Gastrocnemius medialis (tissue), 4 donors: ENCODE data around the gene ZSCAN10. TPM values are rescaled to one million over a fixed set of nuclear protein-coding genes. Genes with fewer than 3 reads are reported as not detected.
A peak's percentile ranks its signal among the peaks of the same experiment; 100 is the strongest.

Experiments
- ATAC-seq, 2 donors: fragments of 150-250 bp; one replicate each; pipeline ENCODE4 v1.9.1; 2016
- DNase-seq, 2 donors: peaks; one replicate each; pipeline ENCODE4 v3.0.0-alpha.2; 2019
- H3K27ac ChIP-seq, 4 donors: fragments of 200-600 bp; sonication (generic); 1 replicate in 1 of 4; 2 replicates in 3 of 4; pipeline ENCODE4 v1.5.1; 2016 to 2018; ENCODE audit warnings: mild to moderate bottlenecking in 2 of 4, moderate library complexity in 1 of 4
- H3K27me3 ChIP-seq, 3 donors: fragments of 200-600 bp; sonication (generic) in 2 of 3; 1 replicate in 1 of 3; 2 replicates in 2 of 3; pipeline versions ENCODE4 v1.5.1 to v1.6.0; 2016 to 2019; ENCODE audit warnings: mild to moderate bottlenecking in 1 of 3, moderate library complexity in 1 of 3
- H3K36me3 ChIP-seq, 2 donors: fragments of 200-600 bp; sonication (generic) in 1 of 2; one replicate each; pipeline ENCODE4 v1.5.1; 2017 to 2018
- H3K4me1 ChIP-seq, 2 donors: fragments of 200-600 bp; sonication (generic) in 1 of 2; one replicate each; pipeline ENCODE4 v1.5.1; 2016 to 2017; ENCODE audit warnings: mild to moderate bottlenecking in 2 of 2
- H3K4me3 ChIP-seq, 4 donors: fragments of 200-600 bp; sonication (generic) in 3 of 4; 1 replicate in 1 of 4; 2 replicates in 3 of 4; pipeline ENCODE4 v1.5.1; 2016 to 2019; ENCODE audit warnings: mild to moderate bottlenecking in 2 of 4
- H3K9me3 ChIP-seq, 3 donors: fragments of 200-600 bp; sonication (generic) in 2 of 3; 1 replicate in 1 of 3; 2 replicates in 2 of 3; pipeline ENCODE4 v1.5.1; 2016 to 2019
- POLR2A ChIP-seq, 2 donors: fragments of 450-650 bp; IDR thresholded peaks; one replicate each; pipeline ENCODE4 v1.6.1; 2017; ENCODE audit warnings: antibody characterized with exemption in 2 of 2, mild to moderate bottlenecking in 2 of 2, moderate library complexity in 2 of 2
- in situ Hi-C, 4 donors: fragments of 200-750 bp; cut with MboI; loops; one replicate each; pipeline versions ENCODE4 v1.15.0 to v1.8.0; 2017; ENCODE audit warnings: low sequenced_read_pairs in 4 of 4
- intact Hi-C: fragments of 100-400 bp; cut with DNase I; formaldehyde crosslinking; loops from one replicate; pipeline ENCODE4 v1.15.1; 2023; ENCODE audit warnings: low total_unique reads
- total RNA-seq, 4 donors: library from RNA; depleted of rRNA; stranded (reverse); fragments of >200 nt; gene quantifications; one replicate each; pipeline versions ENCODE4 v1.1.0 to v1.2.3, GENCODE V29; 2016
- TF ChIP-seq, protein P1 (sequence below), 5 experiments: fragments of 450-650 bp in 3 of 5; fragments of 200-600 bp in 2 of 5; sonication (generic) in 2 of 5; IDR thresholded peaks in 4 of 5; conservative IDR thresholded peaks in 1 of 5; 1 replicate in 4 of 5; 2 replicates in 1 of 5; pipeline ENCODE4 v1.5.1; 2016 to 2019; ENCODE audit warnings: antibody characterized with exemption in 5 of 5, mild to moderate bottlenecking in 3 of 5, moderate library complexity in 3 of 5

The ZSCAN10 gene
- total RNA-seq, 4 donors from 2014 or later = not detected

DNA sequence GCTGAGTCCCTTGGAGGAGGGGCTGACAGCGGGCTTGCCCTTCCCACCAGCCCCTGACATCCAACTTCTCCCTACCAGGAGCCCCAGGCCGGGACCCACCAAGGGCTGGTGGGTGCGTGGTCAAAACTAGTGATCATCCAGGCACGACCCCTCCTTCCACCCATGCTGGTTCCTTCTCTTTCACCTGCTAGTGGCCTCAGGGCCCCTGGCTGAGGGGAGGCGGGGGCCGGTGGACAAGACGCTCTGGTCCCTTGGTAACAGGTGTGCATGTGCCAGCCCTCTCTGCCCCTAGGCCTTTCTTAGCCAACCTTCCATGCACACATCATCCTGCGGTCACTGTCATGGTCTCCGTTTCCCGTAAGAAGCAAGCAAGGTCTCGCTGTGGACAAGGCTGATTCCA lies 44.1 kb upstream of the ZSCAN10 start:
- no peak for DNase-seq
- Histone ChIP-seq H3K36me3 (peaks cover 0 to 16% of the 10 kb centered on the region in 2 donors), H3K27ac (peak overlapping the region; percentile 92 to 98 (median 94)), H3K9me3 (no peaks in the 10 kb centered on the region), H3K4me1 (peaks cover 30 to 62% of the 10 kb centered on the region in 2 donors), H3K4me3 (peak overlapping the region; percentile 24 to 46 (median 40)), H3K27me3 (no peaks in the 10 kb centered on the region)
- ATAC-seq = peak in 1 of 2 donors; percentile 51
- no peak for TF ChIP-seq POLR2A (IDR thresholded peaks at IDR 0.05)
- TF ChIP-seq, protein P1, sequence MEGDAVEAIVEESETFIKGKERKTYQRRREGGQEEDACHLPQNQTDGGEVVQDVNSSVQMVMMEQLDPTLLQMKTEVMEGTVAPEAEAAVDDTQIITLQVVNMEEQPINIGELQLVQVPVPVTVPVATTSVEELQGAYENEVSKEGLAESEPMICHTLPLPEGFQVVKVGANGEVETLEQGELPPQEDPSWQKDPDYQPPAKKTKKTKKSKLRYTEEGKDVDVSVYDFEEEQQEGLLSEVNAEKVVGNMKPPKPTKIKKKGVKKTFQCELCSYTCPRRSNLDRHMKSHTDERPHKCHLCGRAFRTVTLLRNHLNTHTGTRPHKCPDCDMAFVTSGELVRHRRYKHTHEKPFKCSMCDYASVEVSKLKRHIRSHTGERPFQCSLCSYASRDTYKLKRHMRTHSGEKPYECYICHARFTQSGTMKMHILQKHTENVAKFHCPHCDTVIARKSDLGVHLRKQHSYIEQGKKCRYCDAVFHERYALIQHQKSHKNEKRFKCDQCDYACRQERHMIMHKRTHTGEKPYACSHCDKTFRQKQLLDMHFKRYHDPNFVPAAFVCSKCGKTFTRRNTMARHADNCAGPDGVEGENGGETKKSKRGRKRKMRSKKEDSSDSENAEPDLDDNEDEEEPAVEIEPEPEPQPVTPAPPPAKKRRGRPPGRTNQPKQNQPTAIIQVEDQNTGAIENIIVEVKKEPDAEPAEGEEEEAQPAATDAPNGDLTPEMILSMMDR (IDR thresholded peaks at IDR 0.05 in 4 of 5, conservative IDR thresholded peaks at IDR 0.05 in 1 of 5) = no peak
- intact Hi-C loops = loop anchor here (5.0 to 10.0 kb wide), 2 partner anchors 258 to 1531 kb away; partner anchors contain the start of genes CRAMP1, FLYWCH2 and IFT140
- in situ Hi-C loops = no loop called here

DNA sequence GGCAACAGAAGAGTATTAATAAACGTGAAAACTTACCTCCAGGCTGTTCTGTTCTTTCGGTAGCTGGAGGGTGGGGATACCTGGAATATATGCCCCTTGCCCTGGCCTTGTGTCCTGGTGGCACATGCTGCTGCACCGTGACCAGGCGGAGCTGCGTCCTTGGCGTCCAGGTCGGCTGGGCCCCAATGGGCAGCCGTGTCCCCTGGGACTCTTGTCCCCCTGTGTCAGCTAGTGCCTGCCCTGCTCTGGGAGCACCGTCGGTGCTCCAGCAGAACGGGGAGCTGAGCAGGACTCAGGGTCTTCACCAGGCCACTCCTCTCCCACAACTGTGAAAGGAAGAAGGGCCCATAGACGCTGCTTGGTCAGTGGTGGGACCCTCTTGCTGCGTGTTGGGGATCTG lies 43.7 kb upstream of the ZSCAN10 start:
- intact Hi-C loops (loop anchor here (5.0 to 10.0 kb wide), 2 partner anchors 258 to 1530 kb away; partner anchors contain the start of genes CRAMP1, FLYWCH2 and IFT140), in situ Hi-C loops (no loop called here)
- TF ChIP-seq POLR2A (IDR thresholded peaks at IDR 0.05) = no peak
- TF ChIP-seq, protein P1 (IDR thresholded peaks at IDR 0.05 in 4 of 5, conservative IDR thresholded peaks at IDR 0.05 in 1 of 5) = no peak
- DNase-seq (no peak), ATAC-seq (peak; percentile 5 to 15)
- peaks cover 0 to 20% of the 10 kb centered on the region in 2 donors for H3K36me3 ChIP-seq
- H3K4me3 ChIP-seq = peak overlapping the region; percentile 24 to 46 (median 40)
- peaks cover 30 to 62% of the 10 kb centered on the region in 2 donors for H3K4me1 ChIP-seq
- no peaks in the 10 kb centered on the region for H3K27me3 ChIP-seq
- H3K9me3 ChIP-seq = no peaks in the 10 kb centered on the region
- peak overlapping the region; percentile 92 to 98 (median 94) for H3K27ac ChIP-seq

DNA sequence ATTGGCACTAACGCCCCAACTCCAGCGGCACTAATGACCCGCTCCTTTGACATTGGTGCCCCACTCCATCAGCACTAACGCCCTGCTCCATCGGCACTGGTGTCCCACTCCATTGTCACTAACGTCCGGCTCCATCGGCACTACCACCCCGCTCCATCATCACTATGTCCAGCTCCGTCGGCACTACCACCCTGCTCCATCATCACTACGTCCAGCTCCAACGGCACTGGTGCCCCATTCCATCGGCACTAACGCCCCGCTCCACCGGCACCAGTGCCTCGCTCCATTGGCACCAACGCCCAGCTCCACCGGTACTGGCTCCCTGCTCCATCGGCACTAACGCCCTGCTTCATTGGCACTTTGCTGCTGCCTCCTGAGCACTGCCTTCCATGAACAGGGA lies 43.2 kb upstream of the ZSCAN10 start:
- no peaks in the 10 kb centered on the region for H3K27me3 ChIP-seq
- H3K4me1 ChIP-seq = peaks cover 30 to 67% of the 10 kb centered on the region in 2 donors
- TF ChIP-seq, protein P1 (IDR thresholded peaks at IDR 0.05 in 4 of 5, conservative IDR thresholded peaks at IDR 0.05 in 1 of 5) = no peak
- no peak for TF ChIP-seq POLR2A (IDR thresholded peaks at IDR 0.05)
- H3K4me3 ChIP-seq = peak overlapping the region; percentile 24 to 46 (median 40)
- intact Hi-C loops = loop anchor here (5.0 to 10.0 kb wide), 2 partner anchors 258 to 1530 kb away; partner anchors contain the start of genes CRAMP1, FLYWCH2 and IFT140
- in situ Hi-C loops = no loop called here
- DNase-seq (no peak), ATAC-seq (no peak)
- peak overlapping the region; percentile 92 to 98 (median 94) for H3K27ac ChIP-seq
- H3K36me3 ChIP-seq = peaks cover 0 to 23% of the 10 kb centered on the region in 2 donors
- H3K9me3 ChIP-seq = no peaks in the 10 kb centered on the region

DNA sequence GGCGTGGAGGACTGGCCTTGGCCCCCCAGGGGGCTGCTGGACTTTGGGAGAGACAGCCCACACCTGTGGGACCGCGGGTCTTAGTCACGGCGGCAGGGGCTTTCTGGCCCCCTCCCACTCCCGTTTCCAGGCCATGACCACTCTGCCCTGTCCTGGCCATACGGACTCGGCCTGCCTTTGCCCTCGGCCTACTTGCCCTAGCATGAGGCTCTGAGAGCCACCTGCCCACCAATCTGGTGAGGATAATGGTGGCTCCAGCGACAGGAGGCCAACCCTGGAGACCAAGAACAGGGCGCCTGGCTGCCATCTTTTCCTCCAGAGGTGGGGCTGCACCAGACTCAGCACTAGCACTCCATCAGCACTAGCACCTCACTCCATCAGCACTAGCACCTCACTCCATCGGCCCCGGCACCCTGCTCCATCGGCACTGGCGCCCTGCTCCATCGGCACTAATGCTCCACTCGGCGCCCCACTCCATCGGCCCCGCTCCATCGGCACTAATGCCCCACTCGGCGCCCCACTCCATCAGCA lies 42.8 kb upstream of the ZSCAN10 start:
- DNase-seq = no peak
- Histone ChIP-seq H3K4me1 (peaks cover 30 to 72% of the 10 kb centered on the region in 2 donors), H3K27me3 (no peaks in the 10 kb centered on the region), H3K27ac (peak overlapping the region; percentile 92 to 98 (median 94)), H3K4me3 (peak overlapping the region; percentile 24 to 46 (median 40)), H3K9me3 (no peaks in the 10 kb centered on the region), H3K36me3 (peaks cover 0 to 23% of the 10 kb centered on the region in 2 donors)
- no peak for TF ChIP-seq POLR2A (IDR thresholded peaks at IDR 0.05)
- TF ChIP-seq, protein P1 (IDR thresholded peaks at IDR 0.05 in 4 of 5, conservative IDR thresholded peaks at IDR 0.05 in 1 of 5) = no peak
- intact Hi-C loops (loop anchor here (5.0 to 10.0 kb wide), 2 partner anchors 257 to 1530 kb away; partner anchors contain the start of genes CRAMP1, FLYWCH2 and IFT140), in situ Hi-C loops (no loop called here)
- ATAC-seq = no peak
